MM.1S (cell line): ENCODE measurements around the gene PYGO2.

Experiments
- DNase-seq: peaks from one replicate; pipeline ENCODE4 v3.0.0-alpha.2; 2015
- H2AFZ ChIP-seq: fragments of 300-600 bp; sonication (generic); 2 replicates; pipeline ENCODE4 v1.6.0; 2016; ENCODE audit warnings: antibody characterized with exemption, low read length
- H3F3A ChIP-seq: fragments of 300-600 bp; sonication (generic); 2 replicates; pipeline ENCODE4 v1.6.1; 2016; ENCODE audit warnings: mild to moderate bottlenecking, antibody characterized with exemption, low read length, moderate library complexity, mixed read lengths; ENCODE audit not compliant: insufficient read depth
- H3K27ac ChIP-seq: fragments of 300-600 bp; sonication (generic); 2 replicates; pipeline ENCODE4 v1.5.1; 2016; ENCODE audit warnings: mild to moderate bottlenecking, low read length
- H3K27me3 ChIP-seq: fragments of 300-600 bp; sonication (generic); replicated peaks from 2 replicates; pipeline ENCODE4 v1.6.0; 2016; ENCODE audit warnings: low read length; ENCODE audit not compliant: insufficient read depth
- H3K36me3 ChIP-seq: fragments of 300-600 bp; sonication (generic); replicated peaks from 2 replicates; pipeline ENCODE4 v1.6.1; 2016; ENCODE audit warnings: mild to moderate bottlenecking, low read length, mixed read lengths; ENCODE audit not compliant: insufficient read depth
- H3K4me1 ChIP-seq: fragments of 300-600 bp; sonication (generic); 2 replicates; pipeline ENCODE4 v1.6.1; 2016; ENCODE audit warnings: low read length, mixed read lengths
- H3K4me2 ChIP-seq: fragments of 300-600 bp; sonication (generic); 2 replicates; pipeline ENCODE4 v1.6.0; 2016; ENCODE audit warnings: low read depth, low read length
- H3K4me3 ChIP-seq: fragments of 300-600 bp; sonication (generic); 2 replicates; pipeline ENCODE4 v1.5.1; 2016; ENCODE audit warnings: low read length, mixed read lengths
- H3K79me2 ChIP-seq: fragments of 300-600 bp; sonication (generic); 2 replicates; pipeline ENCODE4 v1.6.1; 2016; ENCODE audit warnings: mixed run types, low read length, mixed read lengths
- H3K9ac ChIP-seq: fragments of 300-600 bp; sonication (generic); 2 replicates; pipeline ENCODE4 v1.6.1; 2016; ENCODE audit warnings: low read length, mixed read lengths
- H3K9me2 ChIP-seq: fragments of 300-600 bp; sonication (generic); replicated peaks from 2 replicates; pipeline ENCODE4 v1.6.1; 2016; ENCODE audit warnings: mild to moderate bottlenecking, low read length, mixed read lengths; ENCODE audit not compliant: insufficient read depth
- H3K9me3 ChIP-seq: fragments of 300-600 bp; sonication (generic); replicated peaks from 2 replicates; pipeline ENCODE4 v1.6.1; 2016; ENCODE audit warnings: mild to moderate bottlenecking, low read length, mixed read lengths; ENCODE audit not compliant: insufficient read depth
- H4K20me1 ChIP-seq: fragments of 300-600 bp; sonication (generic); 2 replicates; pipeline ENCODE4 v1.6.1; 2016; ENCODE audit warnings: mild to moderate bottlenecking, low read length, moderate library complexity, mixed read lengths; ENCODE audit not compliant: insufficient read depth
- CTCF ChIP-seq: fragments of 300-600 bp; sonication (generic); IDR thresholded peaks from 2 replicates; pipeline ENCODE4 v1.5.1; 2016; ENCODE audit warnings: antibody characterized with exemption, low read length, mixed read lengths
- EZH2 ChIP-seq: fragments of 300-600 bp; sonication (generic); optimal IDR thresholded peaks from 2 replicates; pipeline ENCODE3; 2017; ENCODE audit warnings: low read depth, mild to moderate bottlenecking, antibody characterized with exemption, low read length, mixed read lengths
- EZH2phosphoT487 ChIP-seq: fragments of 300-600 bp; sonication (generic); IDR thresholded peaks from 2 replicates; pipeline ENCODE4 v1.6.1; 2018; ENCODE audit warnings: antibody characterized with exemption, low read length

The PYGO2 gene

GRCh38 chr1:154959426-154959780 is 2.2 kb downstream of the PYGO2 start:
- H3K27ac ChIP-seq, result no peak overlapping the region
- H3K27me3 ChIP-seq, result no peaks in the 10 kb centered on the region
- no peak for TF ChIP-seq EZH2
- no peak for TF ChIP-seq CTCF
- no peak for TF ChIP-seq EZH2phosphoT487
- peaks cover 8% of the 10 kb centered on the region; the same call in 1 of the 2 replicates for H3K36me3 ChIP-seq
- H3F3A ChIP-seq, result peaks cover 70% of the 10 kb centered on the region
- peaks cover 35% of the 10 kb centered on the region for H3K4me1 ChIP-seq
- DNase-seq, result no peak
- peaks cover 65% of the 10 kb centered on the region for H3K79me2 ChIP-seq
- H3K4me2 ChIP-seq, result no peak overlapping the region
- H2AFZ ChIP-seq, result no peak overlapping the region
- H4K20me1 ChIP-seq, result no peaks in the 10 kb centered on the region
- H3K4me3 ChIP-seq, result no peak overlapping the region
- no peaks in the 10 kb centered on the region for H3K9me2 ChIP-seq
- H3K9ac ChIP-seq, result no peak overlapping the region
- H3K9me3 ChIP-seq, result no peaks in the 10 kb centered on the region

- no peak overlapping the region for H3K27ac ChIP-seq
- peaks cover 39% of the 10 kb centered on the region for H3K4me1 ChIP-seq
- no peak overlapping the region for H2AFZ ChIP-seq
Observed at GRCh38 chr1:154958681-154959425, 2.7 kb downstream of the PYGO2 start.

GRCh38 chr1:154958036-154958435 is 3.5 kb downstream of the PYGO2 start:
- no peak for DNase-seq
- H3K36me3 ChIP-seq, result peaks cover 3% of the 10 kb centered on the region; the same call in 1 of the 2 replicates
- H3K4me1 ChIP-seq, result peaks cover 34% of the 10 kb centered on the region
- no peaks in the 10 kb centered on the region for H3K9me3 ChIP-seq
- no peak overlapping the region for H3K9ac ChIP-seq
- TF ChIP-seq EZH2phosphoT487 (no peak), EZH2 (no peak)
- no peaks in the 10 kb centered on the region for H3K27me3 ChIP-seq
- no peak overlapping the region for H3K4me3 ChIP-seq
- no peak overlapping the region for H3K4me2 ChIP-seq
- no peak overlapping the region for H2AFZ ChIP-seq
- H4K20me1 ChIP-seq, result no peaks in the 10 kb centered on the region
- H3K79me2 ChIP-seq, result peaks cover 66% of the 10 kb centered on the region
- H3K9me2 ChIP-seq, result no peaks in the 10 kb centered on the region
- peak overlapping the region; percentile 3; the same call in 1 of the 2 replicates for H3K27ac ChIP-seq
- H3F3A ChIP-seq, result peaks cover 79% of the 10 kb centered on the region

More at GRCh38 chr1:154958681-154959425, 2.7 kb downstream of the PYGO2 start:
- Histone ChIP-seq H3F3A (peaks cover 71% of the 10 kb centered on the region), H3K4me3 (no peak overlapping the region), H3K4me2 (no peak overlapping the region), H3K9me2 (no peaks in the 10 kb centered on the region), H3K9me3 (no peaks in the 10 kb centered on the region), H4K20me1 (no peaks in the 10 kb centered on the region), H3K9ac (no peak overlapping the region), H3K27me3 (no peaks in the 10 kb centered on the region), H3K36me3 (peaks cover 8% of the 10 kb centered on the region; the same call in 1 of the 2 replicates), H3K79me2 (peaks cover 66% of the 10 kb centered on the region)
- TF ChIP-seq CTCF (no peak), EZH2 (no peak), EZH2phosphoT487 (no peak)
- DNase-seq, result no peak

GRCh38 chr1:154957091-154957657 is 4.4 kb downstream of the PYGO2 start:
- Histone ChIP-seq H3F3A (peaks cover 81% of the 10 kb centered on the region), H3K4me1 (peaks cover 28% of the 10 kb centered on the region), H3K27ac (peak overlapping the region; percentile 95; the same call in 1 of the 2 replicates), H3K9me2 (no peaks in the 10 kb centered on the region), H2AFZ (no peak overlapping the region), H3K9me3 (no peaks in the 10 kb centered on the region), H3K4me2 (0 out of 2 replicates have a peak overlapping the region, but pooled peaks have one; percentile 75), H4K20me1 (no peaks in the 10 kb centered on the region), H3K9ac (no peak overlapping the region; the same call in 1 of the 2 replicates), H3K36me3 (0 out of 2 replicates have a peak, but pooled peaks cover 3% of the 10 kb centered on the region), H3K4me3 (no peak overlapping the region), H3K27me3 (no peaks in the 10 kb centered on the region), H3K79me2 (peaks cover 68% of the 10 kb centered on the region)
- no peak for DNase-seq
- TF ChIP-seq EZH2phosphoT487 (no peak), EZH2 (no peak), CTCF (no peak)
